ENCODE data around the gene NRG3.

- TF ChIP-seq CTCF (IDR thresholded peaks at IDR 0.05; ENCODE audit: insufficient read depth, low read length) (no peak), SPI1 (IDR thresholded peaks at IDR 0.05; ENCODE audit: borderline replicate concordance, low read depth) (no peak), POLR2AphosphoS5 (IDR thresholded peaks at IDR 0.05; ENCODE audit: low read depth) (no peak), REST (IDR thresholded peaks at IDR 0.05; ENCODE audit: insufficient replicate concordance, low read depth) (no peak), GABPA (IDR thresholded peaks at IDR 0.05; ENCODE audit: low read depth) (no peak)
Observed at GRCh38 chr10:81996927-81997326, 121.9 kb downstream of the NRG3 start.
